ENCODE data around the gene UAP1L1.
"Not testable (repeated sequence)": the region's sequence is repeated elsewhere in the genome, so short reads cannot be mapped to it uniquely, and the experiment has no call there.

UAP1L1 gene

GRCh38 chr9:137116728-137117127 is 39.4 kb downstream of the UAP1L1 start:
- DNase-seq: no peak

- DNase-seq: no peak
Observed at GRCh38 chr9:137117269-137117731, 40.0 kb downstream of the UAP1L1 start.

- not testable (repeated sequence) for DNase-seq
Observed at GRCh38 chr9:137118092-137118603, 40.8 kb downstream of the UAP1L1 start.

- not testable (repeated sequence) for DNase-seq
Observed at GRCh38 chr9:137121927-137122795, 44.8 kb downstream of the UAP1L1 start.

- not testable (repeated sequence) for DNase-seq
Observed at GRCh38 chr9:137122796-137123467, 45.6 kb downstream of the UAP1L1 start.

- DNase-seq: no peak
Observed at GRCh38 chr9:137123468-137123837, 46.1 kb downstream of the UAP1L1 start.

GRCh38 chr9:137123952-137124462 is 46.7 kb downstream of the UAP1L1 start:
- DNase-seq: not testable (repeated sequence)

- DNase-seq: no peak
Observed at GRCh38 chr9:137126786-137127185, 49.5 kb downstream of the UAP1L1 start.

- DNase-seq: no peak
Observed at GRCh38 chr9:137127301-137128157, 50.2 kb downstream of the UAP1L1 start.

- DNase-seq: no peak
Observed at GRCh38 chr9:137128158-137128861, 51.0 kb downstream of the UAP1L1 start.

GRCh38 chr9:137128862-137129455 is 51.6 kb downstream of the UAP1L1 start:
- no peak for DNase-seq

- peak; percentile 86 for DNase-seq
Observed at GRCh38 chr9:137129456-137130175, 52.3 kb downstream of the UAP1L1 start.

GRCh38 chr9:137130176-137130755 is 52.9 kb downstream of the UAP1L1 start:
- DNase-seq: no peak
